ENCODE data around the gene NDUFS5. TPM values are rescaled to one million over a fixed set of nuclear protein-coding genes. Genes with fewer than 3 reads are reported as not detected.

NDUFS5 gene
- total and polyA plus RNA-seq, 10 of the 15 experiments (the other 5 are each of a cell fraction or from before 2014, with no cell fraction given) = 240 to 1,578 (median 831) TPM

GRCh38 chr1:38990386-38990737 lies 35.8 kb upstream of the NDUFS5 start:
- BruUV-seq (replicated peaks) = no TSS peak
- intact Hi-C loops (cut with micrococcal nuclease; ENCODE audit: unreplicated experiment) = loop anchor here (2.0 to 5.0 kb wide), 2 partner anchors 36 to 118 kb away; partner anchors contain the start of genes MYCBP and NDUFS5
- ChIA-PET RAD21 (ENCODE audit: unreplicated experiment) (interaction anchor here (0.9 to 1.5 kb wide), 3 partner anchors 36 to 144 kb away, joined by 3 to 4 read pairs (median 3); no protein-coding TSS in a partner anchor), POLR2A (interaction anchor here (0.6 to 2.7 kb wide), 2 partner anchors 36 to 966 kb away, joined by 4 to 11 read pairs; partner anchors contain the start of gene NDUFS5), CTCF (interaction anchor here (0.6 to 2.9 kb wide), 4 partner anchors 9 to 226 kb away, joined by 3 to 19 read pairs (median 4); partner anchors contain the start of gene NDUFS5), SMC1A (ENCODE audit: uncharacterized antibody, unreplicated experiment) (interaction anchor here (0.6 to 1.8 kb wide), 7 partner anchors 12 to 133 kb away, joined by 3 to 9 read pairs (median 3); partner anchors contain the start of gene NDUFS5)
- in situ Hi-C loops (cut with MboI) = no loop called here
- no peaks in the 10 kb centered on the region for H3K27me3 ChIP-seq (replicated peaks in 1 of 2; ENCODE audit: control insufficient read depth in 2 of 2, insufficient read depth in 2 of 2, low read length in 1 of 2)
- peak overlapping the region; percentile 88 for H2AFZ ChIP-seq (ENCODE audit: control insufficient read depth, low read depth, low read length)
- 60% methylated on average over 5 of the region's 5 CpGs for WGBS (ENCODE audit: insufficient coverage, insufficient replicate concordance, low lambda C conversion rate, missing lambda C conversion rate)
- no peaks in the 10 kb centered on the region for H4K20me1 ChIP-seq (ENCODE audit: control insufficient read depth, insufficient read depth)
- peak overlapping the region; percentile 72 for H3K9ac ChIP-seq (ENCODE audit: control insufficient read depth, insufficient read depth, low read length)
- no peaks in the 10 kb centered on the region for H3K4me1 ChIP-seq (ENCODE audit: control insufficient read depth, insufficient read depth, low read length)
- no peaks in the 10 kb centered on the region for H3K9me3 ChIP-seq (replicated peaks; ENCODE audit: control insufficient read depth, insufficient read depth, low read length)
- H3K4me3 ChIP-seq = peak overlapping the region; percentile 80
- DNase-seq (ENCODE audit: low read depth, low spot score) (no peak), FAIRE-seq (peak; percentile 23), ATAC-seq (peak; percentile 10)
- peak overlapping the region; percentile 84 for H3K4me2 ChIP-seq (ENCODE audit: control insufficient read depth, insufficient read depth)
- H3K27ac ChIP-seq (ENCODE audit: control insufficient read depth, insufficient read depth) = peak overlapping the region; percentile 85
- peaks cover 0 to 9% of the 10 kb centered on the region in 2 experiments; a peak in 1 of 4 replicates for H3K36me3 ChIP-seq (ENCODE audit: control insufficient read depth in 2 of 2, insufficient read depth in 2 of 2, low read length in 1 of 2)
- peaks cover 45% of the 10 kb centered on the region for H3K79me2 ChIP-seq (ENCODE audit: control insufficient read depth, insufficient read depth, low read length)
- TF ChIP-seq NR2C1 (IDR thresholded peaks at IDR 0.05) = no peak
- TF ChIP-seq SMAD5 (IDR thresholded peaks at IDR 0.05; ENCODE audit: low read depth) = no peak
- no peak for TF ChIP-seq GABPA (IDR thresholded peaks at IDR 0.05; ENCODE audit: low read depth)
- TF ChIP-seq IRF3 (IDR thresholded peaks at IDR 0.05) = no peak
- TF ChIP-seq EZH2 (IDR thresholded peaks at IDR 0.05; ENCODE audit: borderline replicate concordance, control insufficient read depth, low read depth, low read length) = no peak
- no peak for TF ChIP-seq NFXL1 (IDR thresholded peaks at IDR 0.05; ENCODE audit: borderline replicate concordance)
